Central memory CD4-positive, alpha-beta T cell (primary cell): Measurements from ENCODE around the gene KIF6.

ENCODE experiments used
- DNase-seq: peaks from one replicate; pipeline ENCODE4 v3.0.0; 2022

The KIF6 gene

GRCh38 chr6:39657355-39658135 is 67.7 kb downstream of the KIF6 start:
- DNase-seq = no peak

GRCh38 chr6:39654121-39654520 is 71.1 kb downstream of the KIF6 start:
- no peak for DNase-seq

GRCh38 chr6:39653612-39654011 is 71.6 kb downstream of the KIF6 start:
- no peak for DNase-seq

- DNase-seq = no peak
Observed at GRCh38 chr6:39649996-39650395, 75.2 kb downstream of the KIF6 start.

GRCh38 chr6:39646751-39647420 is 78.3 kb downstream of the KIF6 start:
- DNase-seq = no peak

- no peak for DNase-seq
Observed at GRCh38 chr6:39642270-39642669, 82.9 kb downstream of the KIF6 start.

- DNase-seq = no peak
Observed at GRCh38 chr6:39638126-39638822, 86.9 kb downstream of the KIF6 start.

- no peak for DNase-seq
Observed at GRCh38 chr6:39634646-39635341, 90.4 kb downstream of the KIF6 start.

- no peak for DNase-seq
Observed at GRCh38 chr6:39625209-39625608, 100.0 kb downstream of the KIF6 start.

- DNase-seq = no peak
Observed at GRCh38 chr6:39623750-39624149, 101.5 kb downstream of the KIF6 start.

GRCh38 chr6:39617520-39617919 is 107.7 kb downstream of the KIF6 start:
- no peak for DNase-seq

GRCh38 chr6:39617026-39617425 is 108.2 kb downstream of the KIF6 start:
- no peak for DNase-seq

- no peak for DNase-seq
Observed at GRCh38 chr6:39615622-39616021, 109.6 kb downstream of the KIF6 start.

- no peak for DNase-seq
Observed at GRCh38 chr6:39614393-39614950, 110.7 kb downstream of the KIF6 start.

- no peak for DNase-seq
Observed at GRCh38 chr6:39610221-39610620, 115.0 kb downstream of the KIF6 start.

GRCh38 chr6:39608652-39609345 is 116.4 kb downstream of the KIF6 start:
- no peak for DNase-seq

- no peak for DNase-seq
Observed at GRCh38 chr6:39602601-39603519, 122.3 kb downstream of the KIF6 start.

- DNase-seq = no peak
Observed at GRCh38 chr6:39599973-39600372, 125.2 kb downstream of the KIF6 start.

- DNase-seq = no peak
Observed at GRCh38 chr6:39599341-39599740, 125.9 kb downstream of the KIF6 start.

GRCh38 chr6:39594285-39594684 is 130.9 kb downstream of the KIF6 start:
- DNase-seq = no peak

GRCh38 chr6:39593646-39594045 is 131.6 kb downstream of the KIF6 start:
- DNase-seq = no peak
